HG03039 (cell line): ENCODE results near the gene SPANXC.
"Not testable (repeated sequence)": the region's sequence is repeated elsewhere in the genome, so short reads cannot be mapped to it uniquely, and the experiment has no call there.

Experiments
- ATAC-seq: cut with Tn5 transposase; IDR thresholded peaks from one replicate; pipeline ENCODE4 v1.9.1; 2021; ENCODE audit warnings: mild to moderate bottlenecking, moderate library complexity; ENCODE audit not compliant: unreplicated experiment

SPANXC gene, protein sequence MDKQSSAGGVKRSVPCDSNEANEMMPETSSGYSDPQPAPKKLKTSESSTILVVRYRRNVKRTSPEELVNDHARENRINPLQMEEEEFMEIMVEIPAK

DNA sequence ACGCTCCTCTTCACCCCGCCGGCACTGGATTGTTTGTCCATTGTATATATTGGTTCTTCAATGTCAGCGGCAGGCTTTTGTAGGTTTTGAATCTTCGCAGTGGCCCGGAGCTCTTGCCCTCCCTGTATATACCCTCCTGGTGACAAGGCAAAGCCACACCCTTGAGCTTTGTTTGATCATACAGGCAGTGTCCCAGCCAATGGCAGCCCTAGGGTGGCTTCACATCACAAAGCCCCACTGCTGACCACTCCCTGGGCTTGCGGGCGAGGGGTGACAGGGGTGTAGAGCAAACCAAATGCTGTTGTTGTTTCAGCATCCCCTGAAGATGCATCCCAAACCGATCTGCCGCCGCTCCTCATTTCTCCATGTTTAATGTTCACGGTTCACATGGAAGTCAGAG, at the start of gene SPANXC:
SPANXC (minus strand) TSS at position 101 of the 400 bp plus-strand sequence; CDS start at position 41, 60 bp downstream.
- not testable (repeated sequence) for ATAC-seq

DNA sequence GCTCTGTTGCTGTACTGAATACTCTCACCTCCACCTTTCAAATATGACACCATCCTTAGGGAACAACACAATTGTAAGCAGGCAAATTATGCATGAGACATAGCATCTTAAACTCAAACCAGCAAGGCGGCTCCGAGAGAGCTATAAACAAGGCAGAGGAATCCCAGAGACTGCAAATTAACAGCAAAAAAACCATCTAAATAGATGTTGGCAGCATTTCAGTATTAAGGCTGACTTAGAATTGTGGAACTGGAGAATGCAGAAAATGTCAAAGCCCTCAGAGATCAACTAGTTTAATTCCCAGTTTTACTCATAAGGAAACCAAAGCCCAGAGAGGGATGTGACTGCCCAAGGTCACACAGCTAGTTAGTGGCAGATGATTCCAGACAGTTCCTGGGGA, 37.2 kb upstream of the SPANXC start:
- ATAC-seq: no peak

DNA sequence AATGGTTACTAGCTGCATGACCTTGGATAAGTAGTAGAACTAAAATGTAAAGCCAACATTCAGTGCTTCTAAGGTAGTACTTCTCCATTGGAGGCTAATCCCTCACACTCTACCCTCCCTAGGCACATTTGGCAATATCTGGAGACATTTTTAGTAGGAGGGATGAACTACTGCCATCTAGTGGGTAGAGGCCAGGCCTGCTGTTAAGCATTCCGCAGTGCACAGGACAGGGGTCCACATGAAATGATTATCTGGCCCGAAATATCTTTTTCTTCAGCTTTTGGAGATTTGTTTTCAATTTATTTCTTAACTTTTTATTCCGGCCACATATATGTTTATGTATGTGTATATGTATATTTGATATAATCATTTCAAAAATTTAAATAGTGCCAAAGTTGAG, 36.0 kb upstream of the SPANXC start:
- ATAC-seq: no peak

DNA sequence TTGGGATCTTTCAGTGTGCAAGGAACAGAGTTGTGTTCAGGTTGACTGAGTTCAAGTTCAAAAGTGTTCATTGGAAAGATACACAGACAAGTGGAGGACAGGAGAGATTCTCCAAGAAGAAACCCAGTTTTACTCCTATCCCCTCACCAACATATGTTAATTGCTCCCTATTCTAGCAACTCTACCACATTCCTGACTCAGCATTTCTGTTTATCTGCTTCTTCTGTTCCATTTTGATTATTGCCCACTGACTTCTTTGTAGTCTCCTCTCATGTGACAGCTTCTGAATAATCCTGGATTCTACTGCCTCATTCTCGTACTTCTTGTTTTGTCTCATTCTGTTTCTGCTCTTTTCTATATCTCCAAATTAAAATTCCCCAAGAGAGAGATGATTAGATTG, 15.8 kb upstream of the SPANXC start:
- no peak for ATAC-seq

DNA sequence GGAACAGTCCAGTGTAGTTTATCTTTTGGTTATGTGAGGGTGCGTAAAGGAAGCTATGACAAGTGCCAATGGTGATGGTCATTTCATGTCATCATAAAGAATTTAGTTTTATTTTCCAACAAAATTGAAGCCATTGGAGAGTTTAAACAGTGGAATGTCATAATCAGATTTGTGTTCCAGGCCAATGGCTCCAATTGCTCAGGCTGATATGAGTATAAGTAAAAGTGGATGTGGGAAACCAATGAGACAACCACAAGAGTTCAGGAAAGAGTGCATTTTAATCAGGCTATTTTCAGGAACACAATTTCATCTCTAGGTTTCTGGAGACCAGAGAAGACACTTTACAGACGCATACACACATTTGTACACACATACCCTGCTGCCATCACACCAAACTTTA, 20.7 kb downstream of the SPANXC start:
- ATAC-seq: no peak

DNA sequence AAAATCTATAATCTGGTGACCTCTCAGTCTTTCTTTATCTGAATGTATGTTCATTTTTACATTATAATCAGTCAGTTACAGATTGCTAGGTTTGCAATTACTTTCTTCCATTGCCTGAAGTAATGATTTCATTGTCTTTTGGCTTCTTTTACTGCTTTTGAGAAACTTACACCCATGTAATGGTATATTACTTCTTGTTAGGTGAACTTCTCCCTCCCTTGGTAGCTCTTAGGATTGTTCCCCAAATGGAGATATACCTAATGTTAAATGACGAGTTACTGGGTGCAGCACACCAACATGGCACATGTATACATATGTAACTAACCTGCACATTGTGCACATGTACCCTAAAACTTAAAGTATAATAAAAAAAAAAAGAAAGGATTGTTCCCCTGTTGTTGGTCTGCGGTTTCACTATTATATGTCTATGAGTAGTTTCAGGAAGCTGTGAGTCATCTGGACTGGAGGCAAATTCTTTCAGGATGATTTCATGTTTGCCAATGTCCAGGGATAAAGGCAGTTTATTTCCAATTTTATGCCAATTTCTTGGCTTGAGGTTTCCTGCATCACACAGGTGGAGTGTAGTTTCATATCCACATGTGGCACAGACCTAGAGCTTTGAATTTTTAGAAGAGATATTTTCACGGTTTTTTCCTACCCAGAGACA, 21.8 kb downstream of the SPANXC start:
- ATAC-seq: no peak

DNA sequence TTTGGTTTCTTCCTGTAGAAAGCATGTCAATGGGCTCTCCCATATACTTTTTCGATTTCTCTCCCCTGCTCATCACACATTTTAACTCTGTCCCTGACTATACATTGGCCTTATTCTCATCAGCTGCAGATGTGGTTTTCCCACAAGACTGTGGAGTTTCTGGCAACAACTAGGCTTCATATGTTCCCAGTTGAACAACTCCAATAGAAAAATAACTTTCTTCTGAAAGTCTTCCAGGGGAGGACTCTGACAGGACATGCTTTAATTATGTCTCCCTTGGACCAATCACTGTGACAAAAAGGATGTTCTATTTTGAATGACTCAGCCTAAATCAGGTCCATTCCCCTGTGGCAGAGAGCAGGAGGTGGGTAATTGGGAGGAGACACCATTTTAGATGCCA, 28.1 kb downstream of the SPANXC start:
- ATAC-seq: no peak

DNA sequence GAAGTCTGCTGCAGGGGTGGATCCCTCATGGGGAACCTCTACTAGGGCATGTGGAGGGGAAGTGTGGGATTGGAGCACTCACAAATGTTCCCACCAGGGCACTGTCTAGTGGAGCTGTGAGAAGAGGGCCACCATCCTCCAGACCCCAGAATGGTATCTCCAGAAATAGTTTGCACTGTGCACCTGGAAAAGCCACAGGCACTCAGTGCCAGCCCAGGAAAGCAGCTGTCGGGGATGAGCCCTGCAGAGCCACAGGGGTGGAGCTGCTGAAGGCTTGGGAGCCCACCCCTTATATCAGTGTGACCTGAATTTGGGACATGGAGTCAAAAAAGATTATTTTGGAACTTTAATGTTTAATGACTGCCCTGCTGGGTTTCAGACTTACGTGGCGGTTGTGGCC, 40.4 kb downstream of the SPANXC start:
- ATAC-seq: no peak
